Measurements from ENCODE around the gene DEK.
"Not testable (repeated sequence)": the region's sequence is repeated elsewhere in the genome, so short reads cannot be mapped to it uniquely, and the experiment has no call there.

DNA sequence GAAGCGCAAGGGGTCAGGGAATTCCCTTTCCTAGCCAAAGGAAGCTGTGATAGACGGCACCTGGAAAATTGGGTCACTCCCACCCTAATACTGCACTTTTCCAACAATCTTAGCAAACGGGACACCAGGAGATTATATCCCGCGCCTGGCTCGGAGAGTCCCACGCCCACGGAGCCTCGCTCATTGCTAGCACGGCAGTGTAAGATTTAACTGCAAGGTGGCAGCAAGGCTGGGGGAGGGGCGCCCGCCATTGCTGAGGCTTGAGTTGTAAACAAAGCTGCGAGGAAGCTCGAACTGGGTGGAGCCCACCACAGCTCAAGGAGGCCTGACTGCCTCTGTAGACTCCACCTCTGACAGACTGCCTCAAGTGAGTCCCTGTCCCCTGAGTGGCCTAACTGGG lies 35.7 kb downstream of the DEK start:
- TF ChIP-seq, protein P1, sequence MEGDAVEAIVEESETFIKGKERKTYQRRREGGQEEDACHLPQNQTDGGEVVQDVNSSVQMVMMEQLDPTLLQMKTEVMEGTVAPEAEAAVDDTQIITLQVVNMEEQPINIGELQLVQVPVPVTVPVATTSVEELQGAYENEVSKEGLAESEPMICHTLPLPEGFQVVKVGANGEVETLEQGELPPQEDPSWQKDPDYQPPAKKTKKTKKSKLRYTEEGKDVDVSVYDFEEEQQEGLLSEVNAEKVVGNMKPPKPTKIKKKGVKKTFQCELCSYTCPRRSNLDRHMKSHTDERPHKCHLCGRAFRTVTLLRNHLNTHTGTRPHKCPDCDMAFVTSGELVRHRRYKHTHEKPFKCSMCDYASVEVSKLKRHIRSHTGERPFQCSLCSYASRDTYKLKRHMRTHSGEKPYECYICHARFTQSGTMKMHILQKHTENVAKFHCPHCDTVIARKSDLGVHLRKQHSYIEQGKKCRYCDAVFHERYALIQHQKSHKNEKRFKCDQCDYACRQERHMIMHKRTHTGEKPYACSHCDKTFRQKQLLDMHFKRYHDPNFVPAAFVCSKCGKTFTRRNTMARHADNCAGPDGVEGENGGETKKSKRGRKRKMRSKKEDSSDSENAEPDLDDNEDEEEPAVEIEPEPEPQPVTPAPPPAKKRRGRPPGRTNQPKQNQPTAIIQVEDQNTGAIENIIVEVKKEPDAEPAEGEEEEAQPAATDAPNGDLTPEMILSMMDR (IDR thresholded peaks at IDR 0.05) = not testable (repeated sequence)
- TF ChIP-seq POLR2A (IDR thresholded peaks at IDR 0.05) = not testable (repeated sequence)
